ENCODE results near the gene ADORA1. TPM values are rescaled to one million over a fixed set of nuclear protein-coding genes. Genes with fewer than 3 reads are reported as not detected.

ADORA1 gene
- polyA plus RNA-seq, 1 donor, result 4.6 TPM

DNA sequence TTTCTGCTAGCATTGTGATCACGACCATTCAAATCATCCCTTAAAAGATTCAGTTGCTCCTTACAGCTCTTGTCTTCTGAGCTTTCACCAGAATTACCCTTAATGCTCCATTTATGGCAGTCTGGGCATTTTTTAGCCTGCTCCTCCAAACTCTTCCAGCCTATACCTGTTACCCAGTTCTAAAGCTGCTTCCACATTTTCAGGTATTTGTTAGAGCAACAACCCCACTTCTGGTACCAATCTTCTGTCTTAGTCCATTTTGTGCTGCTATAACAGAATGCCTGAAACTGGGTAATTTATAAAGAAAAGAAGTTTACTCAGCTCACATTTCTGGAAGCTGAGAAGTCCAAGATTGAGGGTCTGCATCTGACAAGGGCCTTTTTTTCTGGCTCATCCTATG is 30.9 kb downstream of the ADORA1 start:
- no peak for DNase-seq

GRCh38 chr1:203158960-203159665 is 31.6 kb downstream of the ADORA1 start:
- DNase-seq, result no peak

DNA sequence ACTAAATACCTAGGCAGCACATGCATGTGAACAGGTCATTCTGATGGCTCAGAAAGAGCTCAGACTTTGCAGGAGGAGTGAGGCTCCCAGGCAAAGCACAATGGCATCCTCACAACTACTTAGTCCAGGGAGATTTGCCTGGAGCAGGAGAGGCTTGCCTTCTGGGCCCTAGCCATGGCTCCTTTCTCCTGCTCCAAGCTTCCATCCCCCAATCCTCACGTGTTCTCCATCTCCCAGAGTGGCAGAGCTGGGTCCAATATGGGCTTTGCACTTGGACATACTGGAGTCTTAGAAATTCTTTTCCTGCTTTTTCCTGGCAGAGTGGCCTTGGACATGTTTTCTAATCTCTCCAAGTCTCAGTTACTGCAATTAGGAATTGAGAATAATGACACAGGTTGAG is 32.3 kb downstream of the ADORA1 start:
- no peak for DNase-seq

- no peak for DNase-seq
Measured at GRCh38 chr1:203161175-203161574, 33.6 kb downstream of the ADORA1 start.

DNA sequence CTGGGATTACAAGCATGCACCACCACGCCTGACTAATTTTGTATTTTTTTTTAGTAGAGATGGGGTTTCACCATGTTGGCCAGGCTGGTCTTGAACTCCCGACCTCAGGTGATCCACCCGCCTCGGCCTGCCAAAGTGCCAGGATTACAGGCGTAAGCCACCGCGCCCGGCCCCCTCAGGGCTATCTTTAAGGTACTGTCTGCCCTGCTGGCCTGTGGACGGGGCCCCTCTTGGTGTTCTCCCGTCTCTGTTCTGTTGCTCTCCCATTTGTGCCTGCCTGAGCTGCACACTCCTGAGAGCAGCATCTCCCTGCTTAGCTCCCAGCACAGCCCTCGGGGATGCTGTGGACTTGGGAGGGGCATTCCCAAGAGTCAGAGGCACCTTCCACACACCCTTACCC is 34.2 kb downstream of the ADORA1 start:
- DNase-seq, result no peak

GRCh38 chr1:203162403-203162802 is 34.9 kb downstream of the ADORA1 start:
- DNase-seq, result no peak

GRCh38 chr1:203163891-203164635 is 36.5 kb downstream of the ADORA1 start:
- no peak for DNase-seq

DNA sequence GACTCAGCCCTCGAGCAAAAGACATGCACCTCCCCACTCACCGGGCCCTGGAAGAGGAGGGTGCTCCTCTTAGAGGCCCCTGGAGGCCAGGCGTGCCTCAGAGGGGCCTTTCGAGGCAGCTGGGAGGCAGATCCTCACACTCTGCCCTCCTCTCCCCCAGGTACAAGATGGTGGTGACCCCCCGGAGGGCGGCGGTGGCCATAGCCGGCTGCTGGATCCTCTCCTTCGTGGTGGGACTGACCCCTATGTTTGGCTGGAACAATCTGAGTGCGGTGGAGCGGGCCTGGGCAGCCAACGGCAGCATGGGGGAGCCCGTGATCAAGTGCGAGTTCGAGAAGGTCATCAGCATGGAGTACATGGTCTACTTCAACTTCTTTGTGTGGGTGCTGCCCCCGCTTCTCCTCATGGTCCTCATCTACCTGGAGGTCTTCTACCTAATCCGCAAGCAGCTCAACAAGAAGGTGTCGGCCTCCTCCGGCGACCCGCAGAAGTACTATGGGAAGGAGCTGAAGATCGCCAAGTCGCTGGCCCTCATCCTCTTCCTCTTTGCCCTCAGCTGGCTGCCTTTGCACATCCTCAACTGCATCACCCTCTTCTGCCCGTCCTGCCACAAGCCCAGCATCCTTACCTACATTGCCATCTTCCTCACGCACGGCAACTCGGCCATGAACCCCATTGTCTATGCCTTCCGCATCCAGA is 37.7 kb downstream of the ADORA1 start:
- DNase-seq, result no peak

DNA sequence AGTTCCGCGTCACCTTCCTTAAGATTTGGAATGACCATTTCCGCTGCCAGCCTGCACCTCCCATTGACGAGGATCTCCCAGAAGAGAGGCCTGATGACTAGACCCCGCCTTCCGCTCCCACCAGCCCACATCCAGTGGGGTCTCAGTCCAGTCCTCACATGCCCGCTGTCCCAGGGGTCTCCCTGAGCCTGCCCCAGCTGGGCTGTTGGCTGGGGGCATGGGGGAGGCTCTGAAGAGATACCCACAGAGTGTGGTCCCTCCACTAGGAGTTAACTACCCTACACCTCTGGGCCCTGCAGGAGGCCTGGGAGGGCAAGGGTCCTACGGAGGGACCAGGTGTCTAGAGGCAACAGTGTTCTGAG is 38.3 kb downstream of the ADORA1 start:
- no peak for DNase-seq

- no peak for DNase-seq
Measured at GRCh38 chr1:203166192-203166940, 38.8 kb downstream of the ADORA1 start.

GRCh38 chr1:203167026-203167912 is 39.7 kb downstream of the ADORA1 start:
- DNase-seq, result no peak

DNA sequence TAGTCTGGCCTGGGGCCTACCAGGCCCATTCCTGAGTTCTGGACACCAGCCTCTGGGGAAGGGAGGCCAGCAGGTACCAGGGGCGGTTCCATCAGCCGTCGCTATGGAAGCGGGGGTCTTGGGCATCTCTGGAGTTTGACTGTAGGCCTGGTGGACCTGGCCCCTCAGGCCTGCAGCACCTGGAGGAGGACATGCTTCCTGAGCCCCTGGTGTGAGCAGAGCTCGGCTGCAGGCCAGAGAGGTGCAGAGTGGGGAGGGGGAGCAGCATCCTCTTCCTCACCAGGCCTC is 40.3 kb downstream of the ADORA1 start:
- no peak for DNase-seq

DNA sequence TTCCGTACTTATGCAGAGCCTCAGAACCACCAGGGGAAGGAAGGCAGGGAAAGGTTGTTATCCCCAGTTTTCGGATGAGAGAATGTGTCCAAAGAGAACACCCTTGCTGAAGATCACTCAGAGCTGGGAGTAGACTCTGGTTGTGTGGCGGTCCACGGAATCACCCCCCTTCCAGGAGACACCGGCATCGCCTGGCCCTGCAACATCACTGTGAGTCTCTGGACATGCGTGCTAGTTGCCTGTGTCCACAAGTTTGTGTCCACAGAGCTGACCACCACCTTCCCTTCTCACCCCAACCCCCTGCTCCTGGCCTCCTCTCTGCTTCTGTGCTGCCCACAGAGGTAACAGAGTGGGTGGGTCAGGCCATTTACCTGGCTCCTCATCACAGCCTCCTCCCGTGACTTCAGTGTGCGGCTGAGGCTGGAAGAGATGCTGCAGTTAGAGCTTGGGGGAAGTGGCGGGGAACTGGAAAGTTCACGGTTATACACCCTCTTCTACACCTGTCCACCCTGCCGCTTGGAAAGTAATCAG is 40.8 kb downstream of the ADORA1 start:
- no peak for DNase-seq

DNA sequence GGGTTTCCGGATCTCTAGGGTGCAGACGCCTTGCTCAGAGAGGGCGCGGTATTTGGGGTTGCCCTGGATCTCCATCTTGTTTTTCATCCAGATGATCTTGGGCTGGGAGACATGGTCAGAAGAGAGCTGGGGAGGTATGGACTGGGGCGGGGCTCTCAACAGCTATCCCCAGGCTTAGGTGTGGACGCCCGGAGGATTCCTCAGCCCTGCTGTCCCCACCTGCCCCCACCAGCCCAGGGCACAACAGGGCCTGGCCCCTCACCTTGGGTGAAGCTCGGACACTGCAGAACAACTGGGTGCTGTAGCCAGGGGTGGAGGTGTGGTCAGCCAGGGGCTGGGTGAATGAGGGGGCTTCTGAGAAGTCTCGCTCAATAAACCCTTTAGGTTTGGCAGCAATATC is 41.5 kb downstream of the ADORA1 start:
- DNase-seq, result no peak

- no peak for DNase-seq
Measured at GRCh38 chr1:203169770-203170520, 42.4 kb downstream of the ADORA1 start.

DNA sequence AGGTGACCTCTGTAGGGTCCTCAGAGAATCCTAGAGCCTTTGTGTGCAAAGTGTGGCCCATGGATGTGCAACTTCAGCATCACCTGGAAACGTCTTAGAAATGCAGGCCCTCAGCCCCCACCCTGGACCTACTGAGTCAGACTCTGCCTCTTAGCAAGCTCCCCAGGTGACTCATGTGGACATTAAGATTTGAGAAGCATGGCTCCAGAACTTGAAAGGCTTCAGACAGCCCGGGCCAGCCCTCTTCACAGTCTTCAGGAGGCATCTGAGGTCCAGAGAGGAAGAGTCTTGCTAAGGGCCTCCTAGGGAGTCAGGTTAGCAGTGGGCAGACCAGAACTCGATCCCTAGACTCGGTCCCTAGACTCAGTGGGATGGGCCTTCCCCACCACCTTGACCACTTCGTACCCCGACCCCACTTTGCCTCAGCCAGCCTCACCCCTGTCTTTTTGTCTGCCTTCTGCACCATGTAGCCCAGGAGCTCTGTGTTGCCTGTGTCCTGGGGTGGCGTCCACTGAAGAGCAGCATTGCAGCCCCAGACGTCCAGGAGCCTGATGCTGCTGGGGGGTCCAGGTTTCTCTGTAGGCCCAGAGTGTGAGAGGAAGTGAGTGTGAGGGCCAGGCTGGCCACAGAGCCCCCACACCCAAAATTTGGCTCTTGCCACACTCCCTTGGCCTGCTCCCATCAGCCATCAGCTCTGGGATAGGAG is 43.3 kb downstream of the ADORA1 start:
- DNase-seq, result no peak

DNA sequence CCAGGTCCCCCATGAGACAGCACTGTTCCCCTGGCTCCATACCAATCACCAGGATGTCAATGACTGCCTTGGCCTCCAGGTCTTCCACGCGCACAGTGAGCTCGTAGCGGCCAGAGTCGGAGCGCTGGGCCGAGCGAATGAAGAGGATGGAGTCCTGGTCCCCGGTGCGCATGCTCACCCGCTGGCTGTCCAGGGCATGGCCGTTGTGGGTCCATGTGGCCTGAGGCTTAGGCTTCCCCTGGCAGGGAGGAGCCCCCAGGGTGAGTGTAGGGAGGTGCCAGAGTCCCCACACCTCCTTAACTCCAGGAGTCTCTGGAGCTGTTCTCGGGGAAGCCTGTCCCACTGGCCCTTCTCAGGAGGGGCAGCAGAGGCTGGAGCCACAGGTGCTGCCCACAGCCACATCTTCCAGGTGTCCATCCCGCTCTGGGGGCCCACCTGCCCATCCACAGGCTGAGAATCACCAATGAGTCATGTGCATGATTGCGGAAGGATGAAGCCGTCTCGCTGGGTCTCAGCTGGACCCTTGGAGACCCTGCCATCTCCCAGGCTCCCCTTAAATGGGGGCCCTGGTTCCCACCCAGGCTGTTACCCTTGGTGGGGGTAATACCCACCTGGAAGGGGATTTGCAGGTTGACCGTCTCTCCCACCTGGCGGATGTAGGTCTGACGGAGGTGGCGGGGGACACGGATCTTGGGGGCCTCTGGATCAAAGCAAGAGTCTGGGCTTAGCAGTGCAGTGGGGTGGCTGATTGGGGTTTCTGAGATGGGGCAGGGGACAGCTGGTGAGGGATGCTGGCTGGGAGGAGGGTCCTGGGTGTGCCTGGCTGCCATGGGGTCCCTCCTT is 44.0 kb downstream of the ADORA1 start:
- DNase-seq, result no peak

GRCh38 chr1:203172184-203173010 is 44.9 kb downstream of the ADORA1 start:
- no peak for DNase-seq
